Rectal smooth muscle tissue (tissue), 1 donor: ENCODE data around the gene FANCC.

Experiments
- H3K27ac ChIP-seq: one replicate; pipeline ENCODE4 v1.7.0; 2013; ENCODE audit warnings: low read depth, low read length, inconsistent platforms
- H3K27me3 ChIP-seq: one replicate; pipeline ENCODE4 v1.7.0; 2013; ENCODE audit warnings: low read length; ENCODE audit not compliant: control insufficient read depth, insufficient read depth
- H3K36me3 ChIP-seq: one replicate; pipeline ENCODE4 v1.7.0; 2013; ENCODE audit warnings: low read length; ENCODE audit not compliant: control insufficient read depth, insufficient read depth
- H3K4me1 ChIP-seq: one replicate; pipeline ENCODE4 v1.7.0; 2013; ENCODE audit warnings: low read length; ENCODE audit not compliant: control insufficient read depth, insufficient read depth
- H3K4me3 ChIP-seq: one replicate; pipeline ENCODE4 v1.7.0; 2013; ENCODE audit warnings: low read length
- H3K9ac ChIP-seq: one replicate; pipeline ENCODE4 v1.7.0; 2013; ENCODE audit warnings: low read length

The FANCC gene

GRCh38 chr9:95110921-95111525 lies 206.5 kb downstream of the FANCC start:
- Histone ChIP-seq H3K9ac (no peak overlapping the region), H3K4me1 (peaks cover 5% of the 10 kb centered on the region), H3K4me3 (no peak overlapping the region), H3K27ac (no peak overlapping the region), H3K27me3 (no peaks in the 10 kb centered on the region), H3K36me3 (peaks cover 8% of the 10 kb centered on the region)

GRCh38 chr9:95109456-95109855 lies 208.1 kb downstream of the FANCC start:
- H3K36me3 ChIP-seq, result peaks cover 8% of the 10 kb centered on the region
- no peak overlapping the region for H3K9ac ChIP-seq
- H3K4me3 ChIP-seq, result no peak overlapping the region
- peaks cover 5% of the 10 kb centered on the region for H3K4me1 ChIP-seq
- H3K27ac ChIP-seq, result no peak overlapping the region
- no peaks in the 10 kb centered on the region for H3K27me3 ChIP-seq

- H3K4me3 ChIP-seq, result no peak overlapping the region
- peaks cover 8% of the 10 kb centered on the region for H3K36me3 ChIP-seq
- no peak overlapping the region for H3K9ac ChIP-seq
- peaks cover 5% of the 10 kb centered on the region for H3K4me1 ChIP-seq
- no peaks in the 10 kb centered on the region for H3K27me3 ChIP-seq
- no peak overlapping the region for H3K27ac ChIP-seq
Measured at GRCh38 chr9:95108777-95109176, 208.7 kb downstream of the FANCC start.

- Histone ChIP-seq H3K27me3 (no peaks in the 10 kb centered on the region), H3K36me3 (peaks cover 8% of the 10 kb centered on the region), H3K27ac (no peak overlapping the region), H3K9ac (no peak overlapping the region), H3K4me3 (no peak overlapping the region), H3K4me1 (peaks cover 5% of the 10 kb centered on the region)
Measured at GRCh38 chr9:95107976-95108375, 209.5 kb downstream of the FANCC start.

GRCh38 chr9:95107001-95107749 lies 210.3 kb downstream of the FANCC start:
- no peak overlapping the region for H3K9ac ChIP-seq
- peaks cover 5% of the 10 kb centered on the region for H3K4me1 ChIP-seq
- peaks cover 8% of the 10 kb centered on the region for H3K36me3 ChIP-seq
- no peaks in the 10 kb centered on the region for H3K27me3 ChIP-seq
- peak overlapping the region; percentile 11 for H3K27ac ChIP-seq
- H3K4me3 ChIP-seq, result no peak overlapping the region

GRCh38 chr9:95105519-95106287 lies 211.8 kb downstream of the FANCC start:
- Histone ChIP-seq H3K27me3 (no peaks in the 10 kb centered on the region), H3K9ac (no peak overlapping the region), H3K36me3 (peaks cover 2% of the 10 kb centered on the region), H3K4me1 (peaks cover 5% of the 10 kb centered on the region), H3K27ac (no peak overlapping the region), H3K4me3 (no peak overlapping the region)

GRCh38 chr9:95104980-95105379 lies 212.5 kb downstream of the FANCC start:
- no peak overlapping the region for H3K27ac ChIP-seq
- H3K4me1 ChIP-seq, result peaks cover 5% of the 10 kb centered on the region
- H3K27me3 ChIP-seq, result no peaks in the 10 kb centered on the region
- no peak overlapping the region for H3K4me3 ChIP-seq
- no peak overlapping the region for H3K9ac ChIP-seq
- H3K36me3 ChIP-seq, result peaks cover 2% of the 10 kb centered on the region

- H3K27ac ChIP-seq, result peak overlapping the region; percentile 57
Measured at GRCh38 chr9:95104581-95104960, 212.9 kb downstream of the FANCC start.

GRCh38 chr9:95103871-95104580 lies 213.5 kb downstream of the FANCC start:
- peak overlapping the region; percentile 57 for H3K27ac ChIP-seq
- H3K27me3 ChIP-seq, result no peaks in the 10 kb centered on the region
- H3K9ac ChIP-seq, result no peak overlapping the region
- H3K36me3 ChIP-seq, result peaks cover 2% of the 10 kb centered on the region
- peaks cover 5% of the 10 kb centered on the region for H3K4me1 ChIP-seq
- no peak overlapping the region for H3K4me3 ChIP-seq

More at GRCh38 chr9:95104581-95104960, 212.9 kb downstream of the FANCC start:
- Histone ChIP-seq H3K9ac (no peak overlapping the region), H3K27me3 (no peaks in the 10 kb centered on the region), H3K4me3 (no peak overlapping the region), H3K4me1 (peaks cover 5% of the 10 kb centered on the region), H3K36me3 (peaks cover 2% of the 10 kb centered on the region)

- H3K27ac ChIP-seq, result peak overlapping the region; percentile 57
- H3K9ac ChIP-seq, result no peak overlapping the region
- peaks cover 2% of the 10 kb centered on the region for H3K36me3 ChIP-seq
Measured at GRCh38 chr9:95103281-95103771, 214.2 kb downstream of the FANCC start.

GRCh38 chr9:95102572-95102971 lies 214.9 kb downstream of the FANCC start:
- no peak overlapping the region for H3K9ac ChIP-seq
- H3K4me3 ChIP-seq, result no peak overlapping the region
- peaks cover 5% of the 10 kb centered on the region for H3K4me1 ChIP-seq
- H3K27me3 ChIP-seq, result no peaks in the 10 kb centered on the region
- peaks cover 2% of the 10 kb centered on the region for H3K36me3 ChIP-seq
- peak overlapping the region; percentile 57 for H3K27ac ChIP-seq

More at GRCh38 chr9:95103281-95103771, 214.2 kb downstream of the FANCC start:
- no peak overlapping the region for H3K4me3 ChIP-seq
- H3K4me1 ChIP-seq, result peaks cover 5% of the 10 kb centered on the region
- no peaks in the 10 kb centered on the region for H3K27me3 ChIP-seq

GRCh38 chr9:95102001-95102433 lies 215.5 kb downstream of the FANCC start:
- H3K4me3 ChIP-seq, result no peak overlapping the region
- H3K27ac ChIP-seq, result peak overlapping the region; percentile 57
- peaks cover 2% of the 10 kb centered on the region for H3K36me3 ChIP-seq
- H3K9ac ChIP-seq, result no peak overlapping the region
- H3K4me1 ChIP-seq, result peaks cover 4% of the 10 kb centered on the region
- H3K27me3 ChIP-seq, result no peaks in the 10 kb centered on the region
